ENCODE results near the gene GPR33. TPM values are rescaled to one million over a fixed set of nuclear protein-coding genes. Genes with fewer than 3 reads are reported as not detected.

Gene GPR33, protein sequence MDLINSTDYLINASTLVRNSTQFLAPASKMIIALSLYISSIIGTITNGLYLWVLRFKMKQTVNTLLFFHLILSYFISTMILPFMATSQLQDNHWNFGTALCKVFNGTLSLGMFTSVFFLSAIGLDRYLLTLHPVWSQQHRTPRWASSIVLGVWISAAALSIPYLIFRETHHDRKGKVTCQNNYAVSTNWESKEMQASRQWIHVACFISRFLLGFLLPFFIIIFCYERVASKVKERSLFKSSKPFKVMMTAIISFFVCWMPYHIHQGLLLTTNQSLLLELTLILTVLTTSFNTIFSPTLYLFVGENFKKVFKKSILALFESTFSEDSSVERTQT
- total RNA-seq (2021; fragmentation: NEBNext Ultra II Directional; extraction: Animal tissue kit (Norgen Biotek cat#: 25700)): not detected in 2 replicates
- not detected in 2 replicates for polyA plus RNA-seq (2011; rRNA removed)
- not detected for polyA plus RNA-seq (2011; cell fraction: cytosol; rRNA removed)
- not detected for polyA plus RNA-seq (2011; cell fraction: nucleus; rRNA removed)
- not detected in 4 replicates for polyA plus RNA-seq (2012, experiment 1 of 2)
- not detected for polyA plus RNA-seq (2012, experiment 2 of 2)
- polyA plus RNA-seq (2013, experiment 1 of 2): not detected
- polyA plus RNA-seq (2013, experiment 2 of 2): not detected
- polyA minus RNA-seq (2011; rRNA and poly(A)+ RNA removed): not detected in 2 replicates
- not detected for polyA minus RNA-seq (2011; cell fraction: cytosol; rRNA and poly(A)+ RNA removed)
- polyA minus RNA-seq (2011; cell fraction: nucleus; rRNA and poly(A)+ RNA removed): not detected
- long read RNA-seq, experiment 1: 0 reads
- long read RNA-seq, experiment 2: 0 reads

GRCh38 chr14:31487886-31488285, at the start of gene GPR33:
GPR33 (minus strand) TSS chr14:31488039; CDS start chr14:31483965, 4,074 bp downstream.
- H3K9ac ChIP-seq (replicated peaks in 1 of 4; ENCODE audit: extremely low read depth in 1 of 4, low read depth in 3 of 4, low read length in 3 of 4): no peak within 1 kb of the TSS
- no peak within 1 kb of the TSS for H2BK5ac ChIP-seq (ENCODE audit: low read depth, low read length)
- FAIRE-seq (no peak), DNase-seq (ENCODE audit: low read depth in 1 of 2, low spot score in 2 of 2) (no peak)
- no peak within 1 kb of the TSS for H3K14ac ChIP-seq (ENCODE audit: insufficient read length)
- H3K27ac ChIP-seq (ENCODE audit: low read depth, low read length): no peak within 1 kb of the TSS
- no peak within 1 kb of the TSS for H3K23ac ChIP-seq (ENCODE audit: insufficient read length)
- H2BK20ac ChIP-seq (ENCODE audit: low read length): no peak within 1 kb of the TSS
- H3K79me1 ChIP-seq (ENCODE audit: low read depth, low read length): no peaks in the 10 kb centered on the region
- no peak within 1 kb of the TSS for H3K18ac ChIP-seq (ENCODE audit: extremely low read depth, low read length)
- no peak within 1 kb of the TSS for H3K56ac ChIP-seq (replicated peaks; ENCODE audit: insufficient read length, low read depth, low read length)
- H2BK12ac ChIP-seq (ENCODE audit: low read depth, low read length): no peak within 1 kb of the TSS
- CTCF ChIA-PET (ENCODE audit: partially characterized antibody): no interaction called here
- H2AK5ac ChIP-seq (ENCODE audit: low read depth, low read length): no peak within 1 kb of the TSS
- no peak within 1 kb of the TSS for H4K91ac ChIP-seq (replicated peaks; ENCODE audit: insufficient read length, low read length)
- H3K9me3 ChIP-seq (ENCODE audit: insufficient read depth in 2 of 2, low read depth in 1 of 2, low read length in 1 of 2): peaks cover 0 to 4% of the 10 kb centered on the region in 2 experiments; a peak in 2 of 4 replicates
- H3K27me3 ChIP-seq (replicated peaks in 1 of 4; ENCODE audit: control insufficient read depth in 3 of 4, extremely low read depth in 1 of 4, insufficient read depth in 3 of 4, low read length in 3 of 4): no peaks in the 10 kb centered on the region
- H2AFZ ChIP-seq (ENCODE audit: low read length): no peak within 1 kb of the TSS
- no peaks in the 10 kb centered on the region for H3K79me2 ChIP-seq (ENCODE audit: control insufficient read depth in 1 of 2, insufficient read depth in 2 of 2, low read length in 2 of 2)
- 73% methylated on average over 1 of the region's 1 CpG; no CpG with 5 or more reads in 1 of the 2 experiments for WGBS, 2 experiments (ENCODE audit: extremely low coverage in 1 of 2, insufficient coverage in 1 of 2, insufficient read length in 1 of 2, insufficient replicate concordance in 2 of 2, low coverage in 1 of 2, low lambda C conversion rate in 2 of 2, missing lambda C conversion rate in 1 of 2)
- H2BK15ac ChIP-seq (ENCODE audit: low read length): no peak within 1 kb of the TSS
- no peak within 1 kb of the TSS for H4K5ac ChIP-seq (ENCODE audit: insufficient read length, low read depth, low read length)
- no peak within 1 kb of the TSS for H4K8ac ChIP-seq (ENCODE audit: extremely low read depth, insufficient read depth, low read length)
- H3K23me2 ChIP-seq (ENCODE audit: low read depth, low read length): peaks cover 2% of the 10 kb centered on the region; the same call in 1 of the 2 replicates
- H3K4me1 ChIP-seq (replicated peaks in 1 of 4; ENCODE audit: control insufficient read depth in 3 of 4, insufficient read depth in 4 of 4, low read length in 3 of 4): no peaks in the 10 kb centered on the region
- no peaks in the 10 kb centered on the region for H4K20me1 ChIP-seq (replicated peaks in 1 of 2; ENCODE audit: control insufficient read depth in 1 of 2, insufficient read depth in 2 of 2, low read length in 2 of 2)
- no peak within 1 kb of the TSS for H3K4me3 ChIP-seq (ENCODE audit: extremely low read depth in 1 of 4, insufficient read depth in 2 of 4, low read depth in 3 of 4, low read length in 4 of 4)
- H3K36me3 ChIP-seq (ENCODE audit: control insufficient read depth in 2 of 4, insufficient read depth in 4 of 4, low read length in 3 of 4): no peaks in the 10 kb centered on the region
- no peak within 1 kb of the TSS for H2BK120ac ChIP-seq (replicated peaks; ENCODE audit: low read depth, low read length)
- no peak within 1 kb of the TSS for H3K4me2 ChIP-seq (ENCODE audit: insufficient read depth in 1 of 2, low read depth in 2 of 2, low read length in 2 of 2)
- no peak within 1 kb of the TSS for H3K4ac ChIP-seq (replicated peaks; ENCODE audit: insufficient read length, low read depth, low read length)
- POLR2A ChIA-PET (ENCODE audit: partially characterized antibody): no interaction called here
- no peak for TF ChIP-seq NANOG (IDR thresholded peaks at IDR 0.05; ENCODE audit: insufficient read depth, low read depth, low read length, poor library complexity, severe bottlenecking)
- TF ChIP-seq NRF1 (IDR thresholded peaks at IDR 0.05; ENCODE audit: low read depth, low read length): no peak

Measured in H1 (cell line).